ENCODE measurements around the gene R3HDM1.
"Not testable (repeated sequence)": the region's sequence is repeated elsewhere in the genome, so short reads cannot be mapped to it uniquely, and the experiment has no call there.

Gene R3HDM1

DNA sequence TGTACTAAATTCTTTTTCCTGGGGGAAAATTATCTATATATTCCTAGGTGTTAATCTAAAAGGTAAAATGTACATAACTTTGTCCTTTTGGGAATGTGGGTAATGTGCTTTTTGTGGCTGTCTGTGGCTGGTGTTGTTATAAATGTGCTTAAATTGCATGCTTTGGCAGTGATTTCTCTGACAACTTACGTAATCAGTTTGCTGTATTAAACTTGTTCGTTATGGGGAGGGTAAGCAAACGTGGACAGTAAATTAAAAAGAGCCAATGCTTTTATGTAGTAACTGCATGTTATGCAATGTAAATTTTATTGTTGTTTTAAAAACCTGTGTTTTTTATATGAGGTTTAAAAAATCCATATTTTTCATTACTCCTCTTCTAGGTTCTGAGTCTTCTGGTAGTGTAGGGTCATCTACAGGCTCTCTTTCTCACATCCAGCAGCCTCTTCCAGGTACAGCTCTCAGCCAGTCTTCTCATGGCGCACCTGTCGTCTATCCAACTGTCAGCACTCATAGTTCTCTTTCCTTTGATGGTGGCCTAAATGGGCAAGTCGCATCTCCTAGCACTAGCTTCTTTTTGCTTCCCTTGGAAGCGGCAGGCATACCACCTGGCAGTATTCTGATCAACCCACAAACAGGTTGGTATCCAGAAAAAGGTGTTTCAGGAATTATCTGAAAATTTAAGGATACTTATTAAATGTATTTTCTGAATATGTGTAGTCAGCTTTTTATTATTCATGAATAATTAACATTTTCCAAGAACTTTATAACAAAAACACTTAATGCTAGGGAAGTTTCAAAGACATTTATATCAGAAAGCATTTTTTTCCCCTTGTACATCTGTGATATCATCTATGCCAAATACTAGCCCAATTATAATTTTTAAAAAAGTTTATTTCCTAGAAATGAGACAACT, 110.1 kb downstream of the R3HDM1 start:
- DNase-seq = no peak

DNA sequence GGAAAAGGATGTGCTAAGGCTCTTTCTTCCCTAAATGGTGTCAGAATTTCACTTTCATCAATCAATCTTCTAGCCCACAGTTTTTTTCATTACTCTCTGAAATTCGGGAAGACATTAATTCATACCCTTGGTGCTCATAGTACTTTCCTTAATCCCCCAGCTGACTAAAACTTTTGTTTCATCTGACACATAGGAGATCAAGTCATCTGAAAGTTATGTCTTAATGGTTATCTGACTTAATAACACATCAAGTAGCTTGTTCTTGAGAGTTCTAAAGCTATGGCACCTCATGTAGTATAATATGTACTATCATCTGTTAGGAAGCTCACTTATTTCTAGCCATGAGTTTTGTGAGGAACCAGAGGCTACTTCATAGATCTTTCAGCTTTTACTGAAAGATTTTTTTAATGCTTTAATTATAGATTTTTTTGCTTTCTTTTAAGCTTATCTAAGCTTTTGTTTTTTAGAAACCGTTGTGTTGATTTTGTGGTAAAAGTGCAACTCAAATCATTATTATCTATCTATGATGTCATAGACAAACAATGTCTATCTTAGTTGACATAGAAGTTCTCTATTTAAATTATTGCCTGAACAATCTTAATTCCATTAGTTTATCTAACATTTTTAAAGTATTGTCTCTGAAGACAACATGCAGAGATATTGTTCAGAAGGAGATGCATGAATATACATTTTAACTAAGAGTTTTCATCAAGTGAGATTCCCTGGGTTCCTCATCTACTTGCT, 116.7 kb downstream of the R3HDM1 start:
- no peak for DNase-seq

DNA sequence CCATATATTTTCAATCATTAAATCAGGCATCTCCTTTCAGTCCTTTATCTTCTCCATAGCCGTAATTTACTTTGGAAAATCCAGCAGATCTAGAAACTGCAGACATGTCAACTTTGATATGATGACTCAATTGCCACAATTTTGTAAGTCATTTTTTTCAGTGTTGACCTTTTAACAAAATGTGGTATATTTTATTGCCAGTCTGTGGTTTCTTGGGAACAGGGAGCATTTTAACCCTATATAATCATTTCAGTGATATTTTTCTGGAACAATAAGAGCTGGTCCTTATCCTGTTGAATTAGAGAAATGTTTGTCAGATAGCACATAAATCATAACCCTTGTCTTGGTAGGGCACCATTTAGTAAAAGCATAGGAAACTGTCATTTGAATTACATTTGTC, 119.4 kb downstream of the R3HDM1 start:
- DNase-seq = no peak

DNA sequence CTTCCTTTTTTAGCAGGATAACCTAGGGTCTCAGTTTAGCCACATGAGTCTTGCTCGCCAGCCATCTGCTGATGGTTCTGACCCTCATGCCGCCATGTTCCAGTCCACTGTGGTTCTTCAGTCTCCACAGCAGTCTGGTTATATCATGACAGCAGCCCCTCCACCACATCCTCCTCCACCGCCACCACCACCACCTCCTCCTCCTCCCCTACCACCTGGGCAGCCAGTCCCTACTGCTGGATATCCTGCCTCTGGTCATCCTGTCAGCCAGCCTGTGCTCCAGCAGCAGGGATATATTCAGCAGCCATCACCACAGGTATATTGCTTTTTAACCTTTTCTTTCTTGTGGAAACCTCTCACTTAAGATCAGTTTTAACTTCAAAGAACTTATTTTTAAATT, 120.4 kb downstream of the R3HDM1 start:
- no peak for DNase-seq

DNA sequence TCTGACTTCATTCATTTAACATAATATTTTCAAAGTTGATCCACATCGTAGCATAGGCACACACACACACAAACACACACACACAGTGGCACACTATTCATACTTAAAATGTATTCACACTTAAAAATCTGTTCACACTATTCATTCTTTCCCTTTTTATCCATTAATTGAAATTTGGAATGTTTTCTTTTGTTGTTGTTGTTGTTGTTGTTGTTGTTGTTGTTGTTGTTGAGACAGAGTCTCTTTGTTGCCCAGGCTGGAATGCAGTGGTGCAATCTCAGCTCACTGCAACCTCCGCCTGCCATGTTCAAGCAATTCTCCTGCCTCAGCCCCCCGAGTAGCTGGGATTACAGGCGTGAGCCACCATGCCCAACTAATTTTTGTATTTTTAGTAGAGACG, 123.0 kb downstream of the R3HDM1 start:
- DNase-seq = not testable (repeated sequence)

DNA sequence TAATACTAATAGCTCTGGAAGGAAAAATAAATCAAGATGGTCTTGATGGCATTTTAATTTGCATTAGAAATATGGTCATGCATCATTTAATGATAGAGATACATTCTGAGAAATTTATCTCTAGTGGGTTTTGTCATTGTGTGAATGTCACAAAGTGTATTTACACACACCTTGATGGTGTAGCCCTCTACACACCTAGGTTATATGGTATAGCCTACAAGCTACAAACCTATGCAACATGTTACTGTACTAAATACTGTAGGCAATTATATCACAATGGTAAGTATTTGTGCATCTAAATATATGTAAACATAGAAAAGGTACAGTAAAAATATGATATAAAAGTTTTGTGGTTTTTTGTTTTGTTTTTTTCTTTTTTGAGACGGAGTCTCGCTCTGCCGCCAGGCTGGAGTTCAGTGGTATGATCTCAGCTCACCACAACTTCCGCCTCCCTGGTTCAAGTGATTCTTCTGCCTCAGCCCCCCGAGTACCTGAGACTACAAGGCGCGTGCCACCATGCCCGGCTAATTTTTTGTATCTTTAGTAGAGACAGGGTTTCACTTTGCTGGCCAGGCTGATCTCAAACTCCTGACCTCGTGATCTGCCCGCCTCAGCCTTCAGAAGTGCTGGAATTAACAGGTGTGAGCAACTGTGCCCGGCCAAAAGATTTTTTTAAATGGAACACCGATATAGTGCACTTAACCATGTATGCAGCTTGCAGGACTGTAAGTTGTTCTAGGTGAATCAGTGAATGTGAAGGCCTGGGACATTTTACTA, 126.7 kb downstream of the R3HDM1 start:
- no peak for DNase-seq

DNA sequence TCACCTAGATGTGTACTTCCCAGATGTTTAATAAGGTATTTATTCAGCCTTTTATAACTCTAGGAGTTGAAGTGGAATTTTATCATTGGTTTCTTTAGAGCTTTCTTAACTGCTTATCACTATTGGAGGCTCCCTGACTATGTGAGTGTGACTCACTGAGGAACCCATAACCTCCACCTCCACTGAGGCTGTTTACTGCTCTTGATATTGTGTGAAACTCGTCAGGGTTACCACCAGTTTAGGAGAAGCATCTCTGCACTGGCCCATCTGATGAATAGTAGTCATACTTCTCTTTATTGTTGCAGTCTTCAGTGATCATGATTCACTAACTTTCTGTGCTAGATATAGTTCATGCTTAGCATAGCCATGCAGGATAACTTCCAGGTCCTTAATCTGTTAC, 130.8 kb downstream of the R3HDM1 start:
- no peak for DNase-seq

DNA sequence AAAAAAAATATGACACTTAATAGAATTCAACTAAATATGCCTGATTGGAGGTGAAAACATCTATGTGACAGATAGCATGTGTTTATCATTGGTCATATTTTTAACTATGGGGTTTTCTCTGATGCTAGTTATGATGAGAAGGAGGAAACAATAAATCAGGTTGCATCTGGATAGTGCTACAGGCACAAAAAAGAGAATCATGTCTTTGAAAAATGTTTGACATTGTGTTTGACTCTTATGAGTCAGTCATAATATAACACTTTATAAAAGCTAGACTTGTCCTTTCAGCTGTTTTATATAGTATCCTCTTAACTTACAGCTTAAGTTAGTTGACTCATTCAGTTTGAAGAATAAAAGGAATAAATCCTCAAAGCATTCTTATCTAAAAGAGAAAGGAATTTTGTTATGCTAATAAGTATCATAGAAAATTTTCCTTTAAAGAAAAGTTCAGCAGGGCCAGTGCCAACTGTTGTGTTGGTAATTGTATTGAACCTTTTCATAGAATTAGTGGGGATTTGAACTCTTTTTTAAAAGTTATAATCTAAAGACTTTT, 131.9 kb downstream of the R3HDM1 start:
- DNase-seq = no peak

DNA sequence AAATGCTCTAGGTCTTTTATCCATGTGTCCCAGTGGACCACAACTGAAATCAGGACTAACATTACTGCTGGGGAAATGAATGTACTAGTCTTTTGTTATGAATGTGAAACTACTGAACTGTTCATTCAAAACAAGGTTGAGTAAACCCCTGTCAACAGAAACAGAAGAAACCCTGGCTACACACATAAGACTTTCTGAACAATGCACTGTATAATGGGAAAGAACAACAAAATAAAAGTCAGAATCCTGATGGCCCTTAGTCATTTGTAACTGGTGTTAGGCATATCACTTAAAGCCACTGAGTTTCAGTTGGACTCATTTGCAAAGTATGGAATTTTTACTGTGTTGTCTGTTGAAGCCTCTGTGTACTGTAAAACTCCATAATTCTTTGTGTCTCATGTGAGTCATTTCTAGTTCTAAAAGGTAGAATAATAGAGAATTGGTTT, 133.4 kb downstream of the R3HDM1 start:
- DNase-seq = no peak

DNA sequence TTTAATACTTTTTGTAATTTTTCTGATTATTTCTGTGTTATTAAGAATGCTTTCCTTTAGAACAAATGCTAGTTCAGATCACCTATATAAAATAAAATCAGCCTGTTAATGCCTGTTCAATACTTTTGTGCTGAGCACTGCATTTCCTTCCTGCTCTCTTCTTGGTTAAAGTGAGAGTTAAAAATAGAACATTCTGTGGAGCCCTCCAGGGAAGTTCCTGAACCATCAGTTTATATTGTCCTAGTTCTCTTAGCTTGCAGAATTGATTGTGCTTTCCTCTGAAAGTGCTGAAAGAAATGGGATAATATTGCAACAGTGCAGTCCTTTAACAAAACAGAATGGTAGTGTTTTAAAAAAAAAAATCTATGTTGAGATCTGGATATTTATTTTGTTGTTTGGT, 135.8 kb downstream of the R3HDM1 start:
- peak in 1 of 51 donors; percentile 0 for DNase-seq

DNA sequence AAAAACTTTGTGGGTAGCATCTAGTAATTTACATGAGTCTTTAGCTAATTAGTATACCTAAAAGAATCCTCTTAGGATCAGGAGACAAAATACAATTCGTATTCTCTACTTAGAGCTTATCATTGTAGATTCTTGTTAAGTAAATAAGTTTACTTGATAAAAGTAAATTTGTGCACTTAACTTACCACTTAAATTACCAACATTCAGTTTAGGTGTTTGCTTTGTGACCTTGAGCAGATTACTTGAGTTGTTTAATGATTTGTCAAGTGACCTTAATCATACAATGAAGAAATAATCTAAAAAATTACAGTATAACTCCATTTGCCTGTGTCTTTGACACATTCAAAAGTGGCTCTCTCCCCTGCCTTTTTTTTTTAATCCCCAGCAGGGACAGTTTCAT, 143.2 kb downstream of the R3HDM1 start:
- no peak for DNase-seq

DNA sequence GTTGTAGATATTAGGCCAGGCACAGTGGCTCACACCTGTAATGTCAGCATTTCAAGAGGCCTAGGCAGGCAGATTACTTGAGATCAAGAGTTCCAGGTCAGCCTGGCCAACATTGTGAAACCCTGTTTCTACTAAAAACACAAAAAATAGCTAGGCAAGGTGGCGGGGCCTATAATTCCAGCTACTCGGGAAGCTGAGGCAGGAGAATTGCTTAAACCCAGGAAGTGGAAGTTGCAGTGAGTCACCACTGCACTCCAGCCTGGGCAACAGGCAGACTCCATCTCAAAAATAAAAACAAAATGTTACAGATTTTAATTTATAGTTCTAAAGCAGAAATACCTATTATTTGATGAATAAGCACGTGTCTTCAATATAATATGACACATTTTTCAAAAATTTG, 144.7 kb downstream of the R3HDM1 start:
- no peak for DNase-seq

DNA sequence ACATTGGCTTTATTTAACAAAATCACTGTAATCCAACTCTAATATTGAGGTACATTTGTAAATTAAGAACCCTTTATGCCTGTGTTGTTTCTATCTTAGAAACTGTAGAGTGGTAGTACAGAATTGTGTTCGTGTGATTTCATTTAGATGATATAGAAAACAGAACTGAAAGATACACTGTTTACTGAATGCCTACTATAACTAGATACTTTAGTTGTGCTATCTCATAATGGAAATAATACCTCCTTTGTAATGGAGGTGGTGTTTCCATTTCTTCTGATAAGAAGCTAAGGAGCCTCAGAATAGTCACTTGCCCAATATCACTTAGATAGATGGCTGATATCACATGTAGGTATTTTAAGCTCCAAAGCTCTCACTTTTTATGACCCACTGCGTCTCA, 147.8 kb downstream of the R3HDM1 start:
- DNase-seq = no peak

DNA sequence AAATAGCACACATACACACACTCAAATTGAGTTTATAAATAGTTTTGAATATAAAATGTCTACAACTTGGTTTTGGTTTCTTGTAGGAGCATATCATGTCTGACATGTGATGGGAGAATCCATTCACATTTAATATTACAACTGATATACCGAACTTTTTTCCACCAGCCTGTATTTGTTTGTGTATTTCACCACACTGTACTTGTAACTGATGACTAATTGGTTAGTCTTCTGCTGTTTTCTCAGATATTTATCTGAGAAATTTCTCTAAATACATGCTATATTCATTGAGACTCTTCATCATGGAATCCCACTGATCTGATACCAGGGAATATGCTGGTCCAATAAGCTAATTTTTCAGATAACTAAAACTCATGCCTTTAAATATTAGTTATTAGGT, 154.1 kb downstream of the R3HDM1 start:
- no peak for DNase-seq

DNA sequence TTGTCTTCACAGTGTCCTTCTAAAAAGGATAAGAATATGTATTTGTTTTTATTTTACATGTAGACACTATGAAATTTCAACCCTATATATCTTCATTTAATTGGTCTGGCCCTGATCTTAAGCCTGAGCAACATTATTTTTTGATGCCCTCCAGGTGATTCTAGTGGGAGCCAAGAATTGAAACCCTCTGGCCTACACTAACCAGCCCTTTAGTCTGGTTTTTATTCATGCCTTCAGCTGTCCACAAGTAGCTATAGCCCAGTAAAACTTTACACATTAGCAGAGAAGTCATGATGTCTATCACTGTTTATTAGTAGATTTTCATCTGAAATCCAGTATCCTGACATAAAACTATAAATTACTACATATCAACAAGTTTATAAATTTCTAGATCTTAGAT, 157.7 kb downstream of the R3HDM1 start:
- DNase-seq = no peak

DNA sequence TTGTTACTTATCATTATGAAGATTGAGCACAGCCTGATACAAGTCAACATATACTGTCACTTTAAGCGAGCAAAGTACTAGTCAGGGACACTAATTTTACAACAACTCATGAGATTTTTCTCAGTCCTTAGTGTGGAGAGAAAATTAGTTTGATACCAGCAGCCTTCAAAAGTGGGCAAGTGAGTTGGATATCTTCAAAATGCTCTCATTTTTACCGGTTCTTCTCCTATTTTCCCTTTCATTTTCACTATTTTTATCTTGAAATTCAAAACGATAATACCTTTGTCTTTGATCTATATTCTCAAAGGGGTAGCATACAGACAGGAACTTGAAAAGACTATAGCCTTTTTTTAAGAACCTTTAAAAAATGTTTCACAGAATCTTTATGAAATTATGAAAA, 158.4 kb downstream of the R3HDM1 start:
- DNase-seq = no peak

DNA sequence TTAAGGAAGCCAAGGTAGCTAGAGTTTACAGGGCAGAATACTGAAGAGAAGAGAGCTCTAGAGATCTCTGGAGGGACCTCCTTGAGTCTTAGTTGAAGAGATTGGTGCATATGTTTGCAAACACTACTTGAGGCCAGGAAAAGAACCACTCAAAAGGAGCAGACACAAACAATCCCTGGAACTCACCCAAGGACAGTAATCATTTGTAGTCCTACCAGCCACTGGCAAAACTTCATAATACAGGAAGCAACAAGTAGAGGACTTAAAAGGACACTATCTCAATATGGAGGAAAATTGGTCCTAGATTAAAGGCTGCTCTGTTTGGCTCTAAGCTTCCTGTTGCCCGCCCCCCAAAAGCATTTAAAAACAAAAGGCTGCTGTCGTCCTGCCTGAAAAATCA, 163.4 kb downstream of the R3HDM1 start:
- DNase-seq = no peak

DNA sequence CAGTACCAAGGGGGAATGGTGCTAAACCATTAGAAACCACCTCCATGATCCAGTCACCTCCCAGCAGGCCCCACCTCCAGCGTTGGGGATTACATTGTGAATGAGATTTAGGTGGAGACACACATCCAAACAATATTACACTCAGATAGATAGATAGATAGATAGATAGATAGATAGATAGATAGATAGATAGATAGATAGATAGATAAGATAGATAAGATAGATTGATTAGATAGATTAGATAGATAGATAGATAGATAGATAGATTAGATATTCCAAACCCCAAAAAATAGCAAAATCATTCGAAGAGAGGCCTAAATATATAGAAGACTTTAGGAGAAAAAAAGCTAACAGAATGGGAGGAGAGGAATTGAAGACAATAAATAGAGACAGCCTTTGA, 167.6 kb downstream of the R3HDM1 start:
- DNase-seq = no peak

DNA sequence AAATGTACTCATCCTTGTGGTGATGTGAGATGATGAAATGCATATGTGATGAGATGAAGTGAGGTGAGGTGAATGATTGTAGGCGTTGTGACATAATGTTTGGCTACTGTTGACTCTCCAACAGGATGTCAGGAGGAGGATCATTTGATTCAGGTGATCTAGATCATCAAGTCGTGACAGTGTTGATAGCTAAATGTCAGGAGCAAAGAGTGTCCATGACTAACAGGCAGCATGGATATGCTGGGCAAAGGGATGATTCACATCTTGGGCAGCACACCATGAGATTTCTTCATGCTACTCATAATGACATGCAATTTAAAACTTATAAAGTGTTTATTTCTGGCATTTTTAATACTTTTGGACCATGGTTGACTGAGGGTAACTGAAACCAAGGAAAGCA, 170.2 kb downstream of the R3HDM1 start:
- DNase-seq = no peak

DNA sequence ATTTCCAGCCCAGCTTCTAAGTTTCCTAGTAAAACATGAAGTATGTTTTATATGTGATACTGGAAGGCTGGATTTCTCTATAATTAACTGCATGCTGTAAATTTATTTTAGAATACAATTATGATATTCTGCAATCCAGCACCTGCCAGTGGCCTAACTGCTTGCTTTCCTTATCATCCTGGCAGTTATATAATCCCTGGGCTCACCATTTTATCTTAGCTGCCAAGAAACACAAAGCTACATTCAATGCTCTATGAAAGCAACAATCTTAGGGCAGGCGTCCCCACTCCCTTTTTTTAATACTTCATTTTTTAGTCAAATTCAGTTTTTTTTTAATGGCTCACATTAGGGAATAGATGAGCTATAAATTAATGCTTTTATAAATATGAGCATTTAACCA, 172.0 kb downstream of the R3HDM1 start:
- no peak for DNase-seq

DNA sequence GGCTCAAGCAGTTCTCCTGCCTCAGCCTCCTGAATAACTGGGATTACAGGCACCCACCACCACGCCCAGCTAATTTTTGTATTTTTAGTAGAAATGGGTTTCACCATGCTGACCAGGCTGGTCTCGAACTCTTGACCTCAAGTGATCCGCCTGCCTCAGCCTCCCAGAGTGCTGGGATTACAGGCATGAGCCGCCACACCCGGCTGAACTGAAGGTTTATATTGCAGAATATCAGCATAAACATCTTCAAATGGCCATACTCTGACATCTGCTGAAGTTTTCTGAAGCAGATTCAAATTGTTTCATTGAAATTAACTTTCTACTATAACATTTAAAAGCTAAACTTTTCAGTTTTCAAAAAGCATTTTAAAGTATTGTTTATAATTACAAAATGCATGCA, 172.8 kb downstream of the R3HDM1 start:
- DNase-seq = not testable (repeated sequence)

DNA sequence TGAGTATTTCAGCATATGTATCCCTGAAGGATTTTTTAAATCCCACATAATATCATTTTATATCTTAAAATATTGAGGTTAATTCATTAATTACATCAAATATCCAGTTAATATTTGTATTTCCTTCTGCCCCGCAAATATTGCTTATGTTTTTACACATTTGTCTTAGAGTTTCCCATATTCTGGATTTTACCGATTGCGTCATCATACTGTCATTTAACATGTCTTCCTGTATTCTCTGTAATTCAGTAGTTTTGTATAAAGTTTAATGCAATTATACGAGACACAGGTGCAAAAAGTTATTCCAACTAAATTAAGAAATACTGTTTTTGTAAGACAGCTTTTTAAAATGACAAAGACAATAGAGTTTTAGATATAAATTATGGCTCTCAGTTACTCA, 176.9 kb downstream of the R3HDM1 start:
- no peak for DNase-seq

Data from hypothalamus (tissue), 51 donors.